ENCODE results near the gene PILRA.

The PILRA gene

DNA sequence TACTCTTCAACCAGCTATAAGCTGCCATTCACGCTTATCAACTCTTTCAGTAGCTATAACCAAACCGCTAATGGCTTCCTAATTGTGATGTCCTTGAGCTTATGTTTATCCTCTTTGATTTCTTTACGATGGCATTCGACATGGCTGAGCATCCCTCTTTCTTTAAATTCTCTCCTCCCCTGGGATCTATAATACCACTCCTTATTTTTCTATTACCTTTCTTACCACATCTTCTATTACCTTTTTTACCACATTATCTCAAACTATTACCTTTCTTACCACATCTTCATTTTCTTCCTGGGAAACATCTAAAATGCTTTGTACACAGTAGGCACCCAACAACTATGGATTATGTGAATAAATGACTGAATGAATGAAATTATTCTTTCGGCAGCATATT lies 42.2 kb downstream of the PILRA start:
- DNase-seq, result no peak

DNA sequence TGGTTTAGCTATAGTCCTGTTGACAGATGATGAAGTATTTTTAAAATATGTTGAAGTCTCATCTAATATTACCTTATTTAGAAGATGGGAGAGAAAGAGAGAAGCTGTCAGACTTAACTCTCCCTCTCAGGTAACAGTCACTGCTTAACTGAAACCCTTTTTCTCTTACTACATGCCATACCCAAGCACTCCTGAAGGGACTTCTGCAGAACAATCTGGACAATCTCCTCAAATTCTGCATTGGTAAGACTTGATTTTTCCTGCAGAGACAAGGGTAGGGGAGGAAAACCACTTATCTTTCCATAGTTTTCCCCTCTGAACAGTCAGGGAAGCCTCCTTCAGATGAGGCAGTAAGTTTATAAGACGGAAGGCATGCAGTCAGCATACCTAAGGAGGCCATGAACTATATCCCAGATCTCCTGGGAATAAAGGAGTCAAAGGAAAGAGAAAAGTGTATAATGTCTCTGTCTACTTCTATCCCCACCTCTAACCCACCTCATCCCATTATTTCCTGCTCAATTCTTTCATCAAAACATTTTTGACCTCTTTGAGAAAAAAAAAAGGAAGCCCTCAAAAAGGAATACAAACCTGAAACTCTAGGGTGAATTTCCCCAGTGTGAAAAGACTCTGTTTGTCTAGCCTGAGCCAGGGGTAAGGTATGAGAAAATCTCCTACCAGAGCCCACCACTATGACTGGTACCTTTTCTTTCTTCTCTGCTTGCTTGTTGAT lies 45.8 kb downstream of the PILRA start:
- DNase-seq, result no peak

DNA sequence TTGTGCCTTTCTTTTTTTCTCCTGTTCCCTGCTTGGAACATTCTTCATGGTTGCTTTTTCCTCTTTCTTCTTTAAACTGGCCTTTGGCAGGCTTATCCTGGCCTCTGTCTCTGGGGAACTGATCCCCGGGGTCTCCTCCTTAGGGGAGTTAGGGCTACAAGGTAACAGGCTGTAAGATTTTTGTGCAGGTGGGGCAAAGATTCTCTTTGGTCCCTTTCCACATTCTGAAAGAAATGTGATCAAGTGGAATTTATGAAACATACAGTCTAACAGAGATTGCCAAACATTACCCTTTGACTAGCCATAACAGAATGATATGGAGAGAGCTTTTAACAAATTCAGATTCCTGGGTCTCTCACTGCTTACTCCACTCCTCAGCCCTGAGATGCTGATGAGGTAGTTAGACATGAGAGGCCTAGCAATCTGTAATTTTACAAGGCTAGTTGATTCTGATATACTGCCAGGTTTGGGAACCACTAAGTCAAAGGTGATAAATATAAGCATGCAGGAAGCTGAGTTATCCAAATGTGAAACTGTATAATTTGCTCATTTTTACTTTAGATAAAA lies 46.5 kb downstream of the PILRA start:
- no peak for DNase-seq

DNA sequence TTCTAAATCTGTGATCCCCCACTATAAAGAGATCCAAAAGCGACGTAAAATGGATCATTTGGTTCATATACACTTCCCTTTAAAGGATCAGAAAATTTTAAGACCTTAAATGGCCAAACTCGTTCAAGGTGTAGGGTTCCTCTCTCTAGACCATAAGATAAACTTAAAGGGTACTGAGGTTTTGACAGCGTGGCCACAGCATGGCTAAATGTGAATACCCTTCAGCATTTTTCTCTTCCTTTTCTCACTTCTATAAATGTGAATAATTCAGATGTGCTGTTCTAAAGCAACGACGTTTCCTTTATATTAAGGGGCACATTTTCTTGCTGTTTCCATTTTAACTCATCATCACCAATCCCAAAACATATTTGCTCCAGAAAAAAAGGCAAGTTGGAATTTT lies 50.0 kb downstream of the PILRA start:
- no peak for DNase-seq

DNA sequence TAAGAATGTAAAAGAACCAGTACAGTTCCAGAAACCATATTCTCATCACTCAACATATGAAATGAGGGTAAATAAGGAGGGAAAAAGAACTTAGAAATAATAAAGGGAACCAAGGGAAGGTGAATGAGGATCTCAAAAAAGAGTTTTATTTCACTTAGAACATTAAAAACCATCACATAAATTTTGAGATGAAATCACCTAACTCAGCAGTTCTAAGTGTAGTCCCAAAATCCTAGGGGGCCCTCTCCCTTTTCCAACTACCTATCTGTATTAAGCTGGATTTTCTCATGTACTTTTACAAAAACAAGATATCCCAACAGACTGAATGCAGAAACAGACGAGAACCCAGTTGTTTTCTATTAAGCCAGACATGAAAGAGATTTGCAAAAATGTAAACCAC lies 52.1 kb downstream of the PILRA start:
- no peak for DNase-seq

DNA sequence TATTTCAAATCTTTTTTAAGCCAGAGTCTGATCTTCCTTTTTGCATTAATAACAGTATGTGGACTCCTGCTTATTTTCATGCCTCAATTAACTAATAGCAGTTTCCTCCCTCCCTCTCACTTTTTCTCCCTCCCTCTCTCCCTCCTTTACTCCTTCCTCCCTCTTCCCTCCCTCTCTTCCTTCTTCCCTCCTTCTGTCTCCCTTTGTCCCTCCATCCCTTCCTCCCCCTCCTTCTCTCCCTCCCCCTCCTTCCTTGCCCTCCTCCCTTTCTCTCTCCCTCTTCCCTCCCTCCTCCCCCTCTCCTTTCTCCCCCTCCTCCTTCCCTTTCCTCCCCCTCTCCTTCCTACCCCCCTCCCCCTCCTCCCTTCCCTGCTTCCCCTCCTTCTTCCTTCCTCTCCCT lies 53.2 kb downstream of the PILRA start:
- DNase-seq, result no peak

DNA sequence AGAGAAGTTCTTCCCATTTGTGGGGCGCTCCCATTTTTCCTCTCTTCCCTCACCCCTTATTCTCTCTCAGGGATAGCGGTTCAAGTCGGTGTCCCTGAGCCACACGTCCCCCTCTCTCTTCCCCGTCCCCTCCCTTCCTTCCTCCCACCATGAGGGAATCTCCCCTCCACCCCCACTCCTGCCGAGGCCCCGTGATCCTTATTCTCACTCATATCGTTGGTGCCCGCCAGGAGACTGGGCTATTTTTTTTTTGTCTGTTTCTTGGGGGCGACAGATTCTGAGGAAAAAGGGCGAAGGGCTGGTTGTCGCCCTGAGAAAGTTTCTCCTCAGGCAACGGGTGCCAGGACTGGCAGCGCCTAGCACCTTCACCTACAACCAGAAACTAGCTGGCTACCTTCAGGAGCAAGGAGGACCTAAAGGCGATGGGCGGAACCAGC lies 54.5 kb downstream of the PILRA start:
- DNase-seq, result no peak

DNA sequence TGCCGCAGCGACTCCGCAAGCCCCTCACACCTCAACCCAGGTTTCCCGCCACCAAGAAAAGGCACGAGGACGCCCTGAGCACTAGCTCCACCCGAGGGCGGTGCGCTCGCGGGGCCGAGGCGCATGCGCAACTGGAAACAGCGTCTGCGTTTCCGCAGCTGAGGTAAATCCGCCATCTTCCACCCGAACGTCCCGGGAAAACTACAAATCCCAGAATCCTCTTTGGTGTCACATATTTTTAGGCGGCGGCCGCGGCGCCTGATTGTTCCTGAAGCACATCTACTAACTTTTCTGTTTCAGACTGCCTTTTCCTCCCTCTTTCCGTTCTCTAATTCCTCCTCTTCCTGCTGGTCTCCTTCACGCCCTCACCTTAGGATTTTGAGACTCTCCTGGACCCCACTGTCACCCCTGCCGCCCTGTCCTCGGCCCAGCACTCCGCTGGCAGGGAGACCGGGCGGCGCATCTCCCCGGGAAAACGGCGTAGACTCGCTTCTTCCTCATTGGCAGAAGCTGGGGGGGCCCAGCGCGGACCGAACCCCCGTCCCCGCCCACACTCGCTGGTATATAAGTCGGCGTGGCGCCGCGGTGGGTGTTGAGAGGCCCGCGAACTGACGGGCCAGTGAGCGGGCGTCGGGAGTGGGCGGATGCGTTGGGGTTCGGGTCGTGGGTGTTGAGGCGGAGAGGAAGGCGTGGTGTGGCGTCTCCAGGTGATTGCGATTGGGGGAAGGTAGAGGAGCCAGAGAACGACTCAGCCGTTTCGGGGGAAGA lies 55.1 kb downstream of the PILRA start, which contains the start of gene ZCWPW1:
Gene ZCWPW1, minus strand, starts transcription at position 505 of the 768 bp plus-strand sequence. CDS start 8,054 bp downstream, outside the sequence.
- DNase-seq, result peak; percentile 92

DNA sequence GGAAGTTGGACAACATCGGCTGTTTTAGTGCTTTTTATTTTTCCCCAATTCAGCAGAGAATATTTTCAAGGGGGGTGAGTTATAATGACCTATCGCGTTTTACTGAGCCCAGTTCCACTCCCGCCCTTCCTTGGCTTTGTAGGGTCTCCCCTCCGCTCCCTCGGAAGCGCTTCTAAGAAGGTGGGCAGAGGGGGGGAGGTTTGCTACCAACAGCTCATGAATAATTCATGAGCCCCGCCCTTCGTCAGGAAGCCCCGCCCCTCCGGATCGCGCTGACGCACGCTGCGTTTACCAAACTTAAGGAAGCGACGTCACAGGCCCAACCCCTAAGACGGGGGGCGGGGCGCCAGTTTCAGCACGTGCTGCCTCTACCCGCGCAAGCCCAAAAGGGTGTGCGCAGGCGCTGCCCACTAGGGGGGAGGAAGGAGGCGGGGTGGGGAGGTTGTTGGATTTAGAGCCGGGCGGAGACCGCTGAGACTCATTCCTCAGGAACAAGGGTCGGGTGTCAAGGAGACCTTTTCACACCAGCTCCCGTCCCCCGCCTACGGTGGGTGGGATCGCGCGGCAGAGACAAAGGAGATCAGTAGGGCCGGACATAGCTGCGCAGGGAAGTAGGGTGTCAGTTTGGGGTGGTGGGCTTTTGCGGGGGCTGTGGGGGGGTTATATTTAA lies 55.8 kb downstream of the PILRA start:
- DNase-seq, result peak; percentile 97

DNA sequence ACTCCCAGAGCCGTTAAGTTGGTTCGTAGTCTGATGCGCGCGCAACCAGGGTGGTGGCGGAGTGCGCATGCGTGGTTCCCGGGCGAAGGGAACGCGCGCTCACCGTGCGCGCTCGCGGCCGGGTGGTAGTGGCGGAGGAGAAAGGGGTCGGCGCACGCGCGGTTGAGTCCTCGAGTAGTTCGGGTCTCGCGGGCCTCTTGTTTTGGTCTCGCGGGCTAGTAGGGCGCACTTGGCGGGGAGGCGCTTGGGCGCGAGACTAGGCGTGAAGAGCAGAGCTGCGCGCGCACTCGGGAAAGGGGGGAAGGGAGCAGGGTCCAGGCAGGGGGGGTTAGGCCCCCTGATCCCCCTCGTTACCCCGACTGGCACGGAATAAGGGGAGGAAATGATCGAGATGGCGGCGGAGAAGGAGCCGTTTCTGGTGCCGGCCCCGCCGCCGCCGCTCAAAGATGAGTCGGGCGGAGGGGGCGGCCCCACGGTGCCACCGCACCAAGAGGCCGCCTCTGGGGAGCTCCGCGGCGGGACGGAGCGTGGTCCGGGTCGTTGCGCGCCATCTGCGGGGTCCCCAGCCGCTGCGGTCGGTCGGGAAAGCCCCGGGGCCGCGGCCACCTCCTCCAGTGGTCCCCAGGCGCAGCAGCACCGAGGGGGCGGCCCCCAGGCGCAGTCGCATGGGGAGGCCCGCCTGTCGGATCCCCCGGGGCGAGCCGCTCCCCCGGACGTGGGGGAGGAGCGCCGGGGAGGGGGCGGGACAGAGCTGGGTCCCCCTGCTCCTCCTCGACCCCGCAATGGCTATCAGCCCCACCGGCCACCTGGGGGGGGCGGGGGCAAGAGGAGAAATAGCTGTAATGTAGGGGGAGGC lies 56.6 kb downstream of the PILRA start, which contains the start of gene MEPCE:
Gene MEPCE, plus strand, starts transcription at position 195 of the 856 bp plus-strand sequence. Its CDS starts 188 bp downstream, at position 383.
- DNase-seq, result peak; percentile 94

DNA sequence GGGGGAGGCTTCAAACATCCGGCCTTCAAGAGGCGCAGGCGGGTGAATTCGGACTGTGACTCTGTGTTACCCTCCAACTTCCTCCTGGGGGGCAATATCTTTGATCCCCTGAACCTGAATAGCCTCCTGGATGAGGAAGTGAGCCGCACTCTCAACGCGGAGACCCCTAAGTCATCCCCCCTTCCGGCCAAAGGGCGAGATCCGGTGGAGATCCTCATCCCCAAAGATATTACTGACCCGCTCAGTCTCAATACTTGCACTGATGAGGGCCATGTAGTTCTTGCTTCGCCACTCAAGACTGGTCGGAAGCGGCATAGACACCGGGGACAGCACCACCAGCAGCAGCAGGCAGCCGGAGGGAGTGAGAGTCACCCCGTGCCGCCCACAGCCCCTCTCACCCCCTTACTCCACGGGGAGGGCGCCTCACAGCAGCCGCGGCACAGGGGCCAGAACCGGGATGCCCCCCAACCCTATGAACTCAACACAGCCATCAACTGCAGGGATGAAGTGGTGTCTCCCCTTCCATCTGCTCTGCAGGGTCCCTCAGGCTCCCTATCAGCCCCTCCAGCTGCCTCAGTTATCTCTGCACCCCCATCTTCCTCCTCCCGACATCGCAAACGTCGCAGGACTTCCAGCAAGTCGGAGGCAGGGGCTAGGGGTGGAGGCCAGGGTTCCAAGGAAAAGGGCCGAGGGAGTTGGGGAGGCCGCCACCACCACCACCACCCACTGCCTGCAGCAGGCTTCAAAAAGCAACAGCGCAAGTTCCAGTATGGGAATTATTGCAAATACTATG lies 57.4 kb downstream of the PILRA start:
- DNase-seq, result no peak

DNA sequence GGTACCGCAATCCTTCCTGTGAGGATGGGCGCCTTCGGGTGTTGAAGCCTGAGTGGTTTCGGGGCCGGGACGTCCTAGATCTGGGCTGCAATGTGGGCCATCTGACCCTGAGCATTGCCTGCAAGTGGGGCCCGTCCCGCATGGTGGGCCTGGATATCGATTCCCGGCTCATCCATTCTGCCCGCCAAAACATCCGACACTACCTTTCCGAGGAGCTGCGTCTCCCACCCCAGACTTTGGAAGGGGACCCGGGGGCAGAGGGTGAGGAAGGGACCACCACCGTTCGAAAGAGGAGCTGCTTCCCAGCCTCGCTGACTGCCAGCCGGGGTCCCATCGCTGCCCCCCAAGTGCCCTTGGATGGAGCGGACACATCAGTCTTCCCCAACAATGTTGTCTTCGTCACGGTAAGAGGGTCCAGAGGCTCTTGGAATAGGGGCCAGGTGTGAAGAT lies 58.0 kb downstream of the PILRA start:
- no peak for DNase-seq

DNA sequence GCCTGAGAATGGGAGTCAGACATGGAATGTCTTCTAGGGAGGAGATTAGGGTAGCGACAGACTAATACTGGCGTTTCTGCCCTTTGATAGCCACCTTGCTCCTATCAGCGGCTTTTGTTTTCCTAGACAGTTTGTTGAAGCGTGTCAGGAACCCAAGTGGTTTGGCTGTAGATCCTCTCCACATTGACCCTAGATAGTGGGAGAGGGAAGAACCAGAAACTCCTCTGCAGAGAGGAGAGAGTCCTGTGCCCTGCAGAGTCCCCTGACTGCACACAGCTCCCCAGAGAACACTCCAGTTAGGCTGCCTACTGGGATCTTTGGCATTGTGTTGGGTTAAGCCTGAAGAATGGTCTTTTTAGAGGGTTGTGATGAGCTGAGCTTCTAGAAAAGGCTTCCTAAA lies 58.8 kb downstream of the PILRA start:
- DNase-seq, result no peak

DNA sequence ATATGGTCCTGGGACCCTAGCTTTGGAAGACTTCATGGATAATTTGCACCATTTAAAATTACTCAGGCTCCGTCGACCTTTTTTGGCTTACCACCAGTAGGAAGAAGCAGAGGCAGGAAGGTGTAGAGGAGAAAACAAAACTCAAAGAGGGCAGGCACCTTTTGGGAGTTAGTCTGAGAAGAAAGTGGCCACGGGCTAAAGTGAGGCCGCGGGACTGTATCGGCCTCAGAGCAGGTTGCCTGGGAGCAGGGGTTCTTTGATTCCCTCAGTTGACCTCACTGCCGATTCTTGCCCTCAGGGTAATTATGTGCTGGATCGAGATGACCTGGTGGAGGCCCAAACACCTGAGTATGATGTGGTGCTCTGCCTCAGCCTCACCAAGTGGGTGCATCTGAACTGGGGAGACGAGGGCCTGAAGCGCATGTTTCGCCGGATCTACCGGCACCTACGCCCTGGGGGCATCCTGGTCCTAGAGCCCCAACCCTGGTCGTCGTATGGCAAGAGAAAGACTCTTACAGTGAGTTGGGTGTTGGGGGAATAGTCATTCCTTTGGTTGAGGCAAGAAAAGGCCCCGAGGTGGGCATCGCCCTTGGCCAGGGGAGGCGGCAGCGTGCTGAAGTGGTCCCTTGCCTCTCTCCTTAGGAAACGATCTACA lies 59.5 kb downstream of the PILRA start:
- DNase-seq, result no peak

DNA sequence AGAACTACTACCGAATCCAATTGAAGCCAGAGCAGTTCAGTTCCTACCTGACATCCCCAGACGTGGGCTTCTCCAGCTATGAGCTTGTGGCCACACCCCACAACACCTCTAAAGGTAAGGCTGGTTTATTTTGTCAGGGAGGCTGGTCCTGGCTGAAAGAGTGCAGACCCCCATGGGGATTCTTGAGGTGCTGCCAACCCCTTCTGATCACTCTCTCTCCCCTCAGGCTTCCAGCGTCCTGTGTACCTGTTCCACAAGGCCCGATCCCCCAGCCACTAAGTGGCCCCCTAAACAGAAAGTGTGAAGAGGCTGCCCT lies 59.9 kb downstream of the PILRA start:
- no peak for DNase-seq

DNA sequence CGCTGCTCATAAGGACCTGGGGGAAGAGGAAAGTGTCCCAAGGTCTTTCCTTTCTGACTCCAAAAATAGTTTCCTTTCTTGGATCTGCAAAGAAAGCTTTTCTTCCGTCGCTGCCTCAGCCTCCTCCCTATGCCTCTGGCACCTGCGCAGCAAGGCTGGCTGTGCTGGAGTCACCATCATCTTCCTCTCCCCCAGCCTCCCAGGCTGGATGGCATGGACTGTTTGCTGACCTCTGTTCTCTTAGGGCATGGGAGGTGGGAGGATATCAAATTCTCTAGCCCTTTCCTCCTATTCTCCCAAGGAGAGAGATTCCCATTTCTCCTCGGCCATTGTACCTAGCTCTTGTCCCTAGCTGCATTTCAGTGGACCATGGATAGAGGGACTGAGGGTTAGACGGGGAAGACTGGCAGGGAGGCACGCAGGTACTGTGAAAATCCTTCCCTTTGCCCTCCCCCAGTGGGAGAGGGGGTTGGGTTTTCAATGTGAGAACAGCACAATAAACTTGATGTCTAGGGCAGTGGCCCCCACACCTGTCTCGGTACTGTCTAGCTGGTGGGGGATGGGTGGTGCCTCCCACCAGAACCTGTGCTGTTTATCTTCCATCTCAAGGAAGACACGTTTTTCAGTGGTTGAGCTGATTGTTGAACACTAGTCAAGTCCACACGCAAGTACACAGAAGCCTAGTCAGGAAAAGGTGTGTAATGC lies 60.5 kb downstream of the PILRA start:
- DNase-seq, result no peak

DNA sequence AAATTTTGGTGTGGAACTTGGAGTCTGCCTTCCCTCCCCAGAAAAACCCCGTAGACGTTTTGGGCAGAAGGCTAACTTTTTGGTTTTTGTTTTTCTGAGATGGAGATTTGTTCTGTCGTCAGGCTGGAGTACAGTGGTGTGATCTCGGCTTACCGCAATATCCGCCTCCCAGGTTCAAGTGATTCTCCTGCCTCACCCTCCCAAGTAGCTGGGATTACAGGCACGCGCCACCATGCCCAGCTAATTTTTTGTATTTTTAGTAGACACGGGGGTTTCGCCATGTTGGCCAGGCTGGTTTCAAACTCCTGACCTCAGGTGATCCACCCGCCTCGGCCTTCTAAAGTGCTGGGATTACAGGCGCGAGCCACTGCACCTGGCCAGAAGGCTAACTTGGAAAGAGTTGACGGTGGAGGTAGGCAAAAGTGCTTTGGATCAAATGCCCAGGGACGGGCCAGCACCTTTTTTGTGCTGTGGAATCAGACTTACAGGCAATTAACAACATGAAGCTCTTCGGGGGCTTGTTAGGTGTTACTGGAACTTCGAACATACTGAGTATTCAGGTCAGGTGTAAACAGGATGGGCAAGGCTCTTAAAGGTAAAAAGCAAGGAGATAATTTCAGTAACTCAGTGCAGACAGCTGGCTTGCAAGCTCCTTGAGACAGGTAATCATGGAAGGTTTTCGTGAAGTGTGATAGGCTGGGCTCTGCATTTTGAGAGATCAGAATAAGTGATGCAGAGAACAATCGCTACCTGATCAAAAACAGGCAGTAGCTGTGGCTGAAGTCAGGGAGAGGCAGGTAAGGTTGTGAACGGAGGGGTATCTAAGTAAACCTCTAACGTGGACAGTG lies 61.2 kb downstream of the PILRA start:
- no peak for DNase-seq

DNA sequence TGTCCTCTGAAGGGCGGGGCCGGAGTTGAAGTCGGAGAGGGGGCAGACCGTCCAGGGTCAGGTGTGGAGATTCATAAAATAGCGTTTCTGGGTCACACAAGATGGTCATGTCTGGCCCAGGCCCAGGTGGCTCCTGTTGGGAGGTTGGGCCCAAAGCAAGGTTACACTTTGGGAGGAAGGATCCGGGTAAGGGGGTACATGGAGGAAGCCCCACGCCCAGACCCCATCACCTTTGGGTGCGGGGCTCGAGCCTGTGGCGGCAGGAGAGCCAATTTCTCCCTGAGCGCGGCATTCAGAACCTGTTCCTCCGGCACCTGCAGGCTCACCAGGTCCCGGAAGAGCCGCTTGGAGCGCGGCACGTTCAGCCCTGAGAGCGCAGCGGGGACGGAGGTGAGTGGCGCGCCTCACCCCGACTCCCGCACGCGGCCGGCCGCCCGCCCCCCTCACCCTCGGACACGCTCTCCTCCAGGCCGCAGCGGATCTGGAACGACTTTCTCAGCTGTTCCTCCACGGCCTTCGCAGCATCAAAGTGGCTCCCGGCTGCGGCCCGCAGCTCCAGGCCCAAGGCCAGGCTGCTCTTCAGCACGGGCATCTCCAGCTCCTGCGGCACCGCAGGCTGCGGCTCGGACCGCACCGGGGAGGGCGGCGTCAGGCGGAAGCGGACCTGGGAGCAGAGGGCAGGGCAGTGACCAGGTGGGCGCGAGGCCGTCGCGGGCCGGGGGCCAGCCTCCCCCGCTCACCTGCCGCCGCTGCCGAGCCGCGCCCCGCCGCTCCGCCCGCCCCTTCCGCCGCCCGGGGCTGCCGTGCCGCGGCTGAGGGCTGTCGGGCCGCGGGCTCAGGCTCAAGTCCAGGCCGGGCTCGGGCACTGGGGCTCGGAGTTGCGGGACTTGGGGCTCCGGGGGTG lies 62.4 kb downstream of the PILRA start:
- peak; percentile 23 for DNase-seq
